Mesodermal cell (in vitro differentiated cells): Measurements from ENCODE around the gene HOXC5.

Source experiments
- H3K27ac ChIP-seq: 2 replicates; pipeline ENCODE4 v1.7.0; 2013; ENCODE audit warnings: mild to moderate bottlenecking, low read depth, low read length, moderate library complexity; ENCODE audit not compliant: severe bottlenecking
- H3K36me3 ChIP-seq: 2 replicates; pipeline ENCODE4 v1.7.1; 2013; ENCODE audit warnings: mild to moderate bottlenecking, low read length, moderate library complexity; ENCODE audit not compliant: control insufficient read depth, insufficient read depth
- H3K4me1 ChIP-seq: one replicate; pipeline ENCODE4 v1.7.1; 2013; ENCODE audit warnings: mild to moderate bottlenecking, low read length; ENCODE audit not compliant: insufficient read depth, control insufficient read depth, poor library complexity, severe bottlenecking
- H3K4me3 ChIP-seq: 2 replicates; pipeline ENCODE4 v1.7.0; 2013; ENCODE audit warnings: low read length, control low read depth, mild to moderate bottlenecking; ENCODE audit not compliant: insufficient read depth, poor library complexity, severe bottlenecking; ENCODE audit errors: extremely low read depth
- H3K9me3 ChIP-seq: 2 replicates; pipeline ENCODE4 v1.7.1; 2013; ENCODE audit warnings: mild to moderate bottlenecking, low read length, moderate library complexity; ENCODE audit not compliant: control insufficient read depth
- WGBS, 2 experiments: methylation state at CpG; one replicate each; pipeline ENCODE4 v1.1.5; 2013; ENCODE audit warnings: missing lambda C conversion rate in 2 of 2; ENCODE audit not compliant: insufficient coverage in 2 of 2; 5-methylcytosine and 5-hydroxymethylcytosine counted together

The HOXC5 gene

DNA sequence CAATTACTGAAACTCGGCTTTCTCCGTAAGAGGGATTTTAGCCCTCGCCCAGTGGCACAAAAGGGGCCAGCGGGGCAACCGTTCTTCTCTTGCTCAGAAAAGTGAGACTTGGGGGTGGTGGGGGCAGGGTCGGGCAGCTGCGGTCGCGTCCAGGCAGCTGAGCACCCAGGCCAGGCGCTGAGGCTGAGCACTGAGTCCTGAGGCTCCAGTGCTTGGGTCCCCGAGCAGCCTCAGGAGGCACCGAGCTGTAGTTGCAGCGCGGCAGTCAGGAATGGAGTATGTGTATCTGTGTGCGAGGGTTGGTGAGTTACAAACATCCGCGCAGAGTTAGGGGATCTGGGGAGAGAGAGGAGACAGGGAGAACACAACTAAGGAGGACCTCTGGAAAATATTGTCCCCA is 8.7 kb upstream of the HOXC5 start:
- no peaks in the 10 kb centered on the region for H3K36me3 ChIP-seq
- 1 to 6% methylated on average over 10 to 15 of the region's 17 CpGs for WGBS, 2 experiments
- no peak overlapping the region for H3K4me3 ChIP-seq
- H3K9me3 ChIP-seq = no peaks in the 10 kb centered on the region
- H3K27ac ChIP-seq = no peak overlapping the region
- peaks cover 3% of the 10 kb centered on the region for H3K4me1 ChIP-seq

DNA sequence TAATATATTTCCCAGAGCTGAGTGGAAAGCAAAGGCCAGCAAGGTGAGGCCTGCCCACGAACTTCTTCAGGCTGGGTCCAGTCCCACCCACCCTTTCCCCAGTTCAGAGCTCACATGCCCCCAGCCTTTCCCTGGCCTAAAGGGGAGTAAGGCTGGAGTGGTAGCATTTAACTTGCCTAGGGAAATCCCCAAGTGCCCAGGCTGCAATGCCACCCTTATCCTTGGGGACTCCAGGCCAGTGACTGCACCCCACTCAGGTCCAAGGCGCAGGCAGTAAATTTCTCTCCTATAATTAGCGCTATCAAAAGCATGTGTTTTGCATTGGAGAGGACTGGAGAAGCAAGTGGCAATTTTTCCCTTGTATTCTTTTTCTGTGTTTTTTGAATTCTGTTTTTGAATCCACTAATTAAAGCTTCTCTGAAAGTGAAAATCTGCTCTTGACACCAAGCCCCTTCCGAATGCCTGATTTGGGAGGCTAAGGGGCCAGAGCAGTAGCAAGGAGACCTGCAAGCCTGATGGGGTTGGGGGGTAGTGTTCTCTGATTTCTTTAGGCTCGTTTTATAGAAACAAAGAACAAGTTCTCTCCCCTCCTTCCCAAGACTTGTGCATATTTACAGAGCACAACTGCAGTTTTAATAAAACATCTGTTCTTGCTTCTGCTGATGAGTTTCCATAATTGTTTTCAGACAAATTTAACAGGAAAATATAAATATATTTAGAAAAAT is 8.1 kb upstream of the HOXC5 start:
- Histone ChIP-seq H3K36me3 (no peaks in the 10 kb centered on the region), H3K4me3 (no peak overlapping the region), H3K27ac (no peak overlapping the region), H3K9me3 (no peaks in the 10 kb centered on the region), H3K4me1 (peaks cover 3% of the 10 kb centered on the region)
- 0% methylated on average over 1 of the region's 5 CpGs; no CpG with 5 or more reads in 1 of the 2 experiments for WGBS, 2 experiments

DNA sequence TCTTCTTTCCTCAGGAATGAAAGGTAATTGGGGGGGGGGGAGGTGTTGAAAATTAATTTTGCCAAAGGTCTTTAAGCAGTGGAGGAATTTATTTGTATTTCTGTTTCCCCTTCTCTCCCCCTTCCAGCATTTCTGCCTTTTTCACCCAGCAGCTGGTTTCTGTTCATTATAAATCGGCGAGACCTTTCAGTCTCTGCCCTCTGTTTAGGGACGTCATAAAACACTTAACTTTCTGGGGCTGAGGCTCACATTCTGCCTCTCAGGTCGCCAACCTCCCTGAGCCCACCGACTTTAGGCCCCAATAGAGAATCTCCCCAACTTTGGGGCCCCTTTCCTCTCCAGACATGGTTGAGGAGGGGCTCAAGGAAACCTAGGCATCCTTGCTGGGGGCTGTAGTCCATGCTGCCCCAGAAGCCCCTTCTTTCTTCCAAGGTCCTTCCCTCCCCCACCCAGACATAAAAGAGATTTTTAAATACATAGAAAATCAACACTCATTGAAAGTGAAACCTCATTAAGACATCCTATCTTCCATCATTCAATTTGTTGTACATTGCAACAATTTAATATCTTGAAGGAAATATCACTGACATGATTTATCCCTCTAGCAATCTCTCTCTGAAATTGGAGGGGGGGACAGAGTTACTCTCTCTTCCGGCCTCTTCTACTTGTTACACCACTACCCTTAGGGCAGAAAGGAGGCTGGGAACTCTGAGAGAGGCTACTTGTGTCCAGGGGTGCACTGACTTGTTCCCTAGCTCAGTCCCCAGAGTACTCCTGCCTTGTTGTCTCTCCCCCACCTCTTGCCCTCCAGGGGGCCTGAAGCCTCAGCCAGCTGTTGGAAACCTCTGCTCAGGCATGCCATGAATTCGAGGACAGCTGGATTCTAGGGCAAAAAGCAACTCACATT is 7.1 kb upstream of the HOXC5 start:
- H3K27ac ChIP-seq = peak overlapping the region; percentile 20
- H3K4me3 ChIP-seq = no peak overlapping the region
- H3K4me1 ChIP-seq = peaks cover 2% of the 10 kb centered on the region
- 2 to 8% methylated on average over 3 to 6 of the region's 7 CpGs for WGBS, 2 experiments
- no peaks in the 10 kb centered on the region for H3K9me3 ChIP-seq
- no peaks in the 10 kb centered on the region for H3K36me3 ChIP-seq

DNA sequence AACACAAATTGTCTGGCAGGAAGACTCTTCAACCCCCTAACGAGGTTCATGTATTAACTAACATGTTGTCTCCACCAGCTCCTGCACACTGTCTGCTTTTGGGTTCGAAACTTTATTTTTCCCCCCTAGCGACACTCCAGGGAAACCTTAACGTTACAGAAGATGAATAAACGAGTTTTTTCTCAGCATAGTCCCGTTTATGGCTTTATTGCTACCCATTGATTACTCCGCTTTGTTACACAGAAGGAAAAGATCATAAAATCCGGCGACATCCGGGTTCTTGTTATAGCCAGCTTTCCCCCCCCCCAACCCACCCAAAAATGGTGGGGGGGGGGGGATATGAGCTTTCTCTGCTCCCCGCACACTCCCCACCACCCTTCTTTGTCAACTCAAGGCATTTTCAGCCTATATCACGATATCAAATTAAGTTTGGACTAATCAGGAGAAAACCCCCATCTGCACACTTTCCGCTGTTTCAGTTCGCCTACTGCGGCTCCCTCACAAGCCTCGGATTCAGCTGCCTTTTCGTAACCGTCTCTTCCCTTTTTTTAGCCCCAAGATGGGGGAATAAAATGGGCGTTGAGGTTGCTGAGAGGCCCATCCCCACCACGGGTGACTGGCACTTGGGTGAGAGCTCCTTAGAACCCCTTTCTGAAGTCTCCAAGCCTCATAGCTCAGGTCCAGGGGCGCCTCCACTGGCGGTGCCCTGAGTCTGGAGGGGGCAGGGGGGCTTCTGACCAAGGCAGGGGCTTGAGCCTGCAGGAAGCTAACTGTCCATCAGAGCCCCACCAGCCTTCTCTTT is 6.0 kb upstream of the HOXC5 start:
- Histone ChIP-seq H3K4me3 (no peak overlapping the region), H3K4me1 (peaks cover 2% of the 10 kb centered on the region), H3K36me3 (no peaks in the 10 kb centered on the region), H3K27ac (peak overlapping the region; percentile 62), H3K9me3 (no peaks in the 10 kb centered on the region)
- WGBS, 2 experiments = 3 to 12% methylated on average over 13 to 15 of the region's 22 CpGs

DNA sequence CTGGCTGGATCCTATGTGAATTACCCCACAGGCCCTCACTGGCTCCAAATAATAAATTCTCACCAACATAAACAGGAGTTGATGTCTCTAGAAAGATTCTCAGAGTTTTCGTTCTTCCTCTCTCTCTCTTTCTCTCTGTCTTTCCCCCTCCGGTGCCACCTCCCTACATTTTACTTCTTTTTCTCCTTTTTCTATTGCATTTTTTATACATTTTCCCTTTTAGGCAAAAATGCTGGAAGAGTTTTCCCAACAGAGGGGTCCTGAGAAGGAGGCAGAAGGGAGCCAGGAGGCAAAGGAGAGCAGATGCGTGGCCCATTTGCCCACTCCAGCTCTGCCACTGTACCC is 5.4 kb upstream of the HOXC5 start:
- H3K27ac ChIP-seq = no peak overlapping the region
- 25 to 39% methylated on average over 2 to 3 of the region's 3 CpGs for WGBS, 2 experiments
- H3K9me3 ChIP-seq = no peaks in the 10 kb centered on the region
- H3K4me3 ChIP-seq = no peak overlapping the region
- peaks cover 2% of the 10 kb centered on the region for H3K4me1 ChIP-seq
- H3K36me3 ChIP-seq = no peaks in the 10 kb centered on the region

DNA sequence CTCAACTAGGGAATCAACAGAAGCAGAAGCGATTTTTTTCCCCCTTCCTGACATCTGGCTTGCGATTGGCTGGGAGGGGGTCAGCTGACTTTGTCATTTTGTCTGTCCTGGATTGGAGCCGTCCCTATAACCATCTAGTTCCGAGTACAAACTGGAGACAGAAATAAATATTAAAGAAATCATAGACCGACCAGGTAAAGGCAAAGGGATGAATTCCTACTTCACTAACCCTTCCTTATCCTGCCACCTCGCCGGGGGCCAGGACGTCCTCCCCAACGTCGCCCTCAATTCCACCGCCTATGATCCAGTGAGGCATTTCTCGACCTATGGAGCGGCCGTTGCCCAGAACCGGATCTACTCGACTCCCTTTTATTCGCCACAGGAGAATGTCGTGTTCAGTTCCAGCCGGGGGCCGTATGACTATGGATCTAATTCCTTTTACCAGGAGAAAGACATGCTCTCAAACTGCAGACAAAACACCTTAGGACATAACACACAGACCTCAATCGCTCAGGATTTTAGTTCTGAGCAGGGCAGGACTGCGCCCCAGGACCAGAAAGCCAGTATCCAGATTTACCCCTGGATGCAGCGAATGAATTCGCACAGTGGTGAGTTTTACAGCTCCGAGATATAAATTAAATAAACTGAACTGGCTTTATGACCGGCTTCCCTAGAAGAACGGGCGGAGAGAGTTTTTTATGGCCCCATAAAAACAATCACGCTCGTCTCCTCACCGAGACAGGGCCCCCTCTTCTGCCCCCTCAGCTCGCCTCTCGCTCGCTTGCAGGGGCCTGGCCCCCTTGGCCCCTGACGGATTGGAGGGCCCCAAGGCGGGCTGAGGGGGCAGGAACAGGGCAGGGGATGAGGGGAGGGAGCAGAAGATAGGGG is 4.3 kb upstream of the HOXC5 start, which contains the start of gene HOXC6:
Gene HOXC6 (plus strand): TSS at position 127 of the 888 bp plus-strand sequence. CDS start 82 bp downstream, at position 209.
- Histone ChIP-seq H3K27ac (peak within 1 kb of the TSS; percentile 53), H3K4me1 (peaks cover 3% of the 10 kb centered on the region), H3K9me3 (no peaks in the 10 kb centered on the region), H3K36me3 (no peaks in the 10 kb centered on the region), H3K4me3 (no peak within 1 kb of the TSS)
- 4 to 13% methylated on average over 24 to 26 of the region's 36 CpGs for WGBS, 2 experiments

DNA sequence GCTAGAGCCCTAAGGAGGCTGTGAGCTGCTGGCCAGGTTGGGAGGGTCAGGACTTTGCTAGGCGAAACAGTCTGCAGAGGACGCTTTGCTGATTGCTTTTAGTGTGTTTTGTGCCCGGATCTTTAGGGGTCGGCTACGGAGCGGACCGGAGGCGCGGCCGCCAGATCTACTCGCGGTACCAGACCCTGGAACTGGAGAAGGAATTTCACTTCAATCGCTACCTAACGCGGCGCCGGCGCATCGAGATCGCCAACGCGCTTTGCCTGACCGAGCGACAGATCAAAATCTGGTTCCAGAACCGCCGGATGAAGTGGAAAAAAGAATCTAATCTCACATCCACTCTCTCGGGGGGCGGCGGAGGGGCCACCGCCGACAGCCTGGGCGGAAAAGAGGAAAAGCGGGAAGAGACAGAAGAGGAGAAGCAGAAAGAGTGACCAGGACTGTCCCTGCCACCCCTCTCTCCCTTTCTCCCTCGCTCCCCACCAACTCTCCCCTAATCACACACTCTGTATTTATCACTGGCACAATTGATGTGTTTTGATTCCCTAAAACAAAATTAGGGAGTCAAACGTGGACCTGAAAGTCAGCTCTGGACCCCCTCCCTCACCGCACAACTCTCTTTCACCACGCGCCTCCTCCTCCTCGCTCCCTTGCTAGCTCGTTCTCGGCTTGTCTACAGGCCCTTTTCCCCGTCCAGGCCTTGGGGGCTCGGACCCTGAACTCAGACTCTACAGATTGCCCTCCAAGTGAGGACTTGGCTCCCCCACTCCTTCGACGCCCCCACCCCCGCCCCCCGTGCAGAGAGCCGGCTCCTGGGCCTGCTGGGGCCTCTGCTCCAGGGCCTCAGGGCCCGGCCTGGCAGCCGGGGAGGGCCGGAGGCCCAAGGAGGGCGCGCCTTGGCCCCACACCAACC is 3.1 kb upstream of the HOXC5 start:
- 4% methylated on average over 27 to 39 of the region's 53 CpGs for WGBS, 2 experiments
- Histone ChIP-seq H3K36me3 (no peaks in the 10 kb centered on the region), H3K4me3 (peak overlapping the region; percentile 16), H3K27ac (peak overlapping the region; percentile 36), H3K9me3 (no peaks in the 10 kb centered on the region), H3K4me1 (peaks cover 5% of the 10 kb centered on the region)

DNA sequence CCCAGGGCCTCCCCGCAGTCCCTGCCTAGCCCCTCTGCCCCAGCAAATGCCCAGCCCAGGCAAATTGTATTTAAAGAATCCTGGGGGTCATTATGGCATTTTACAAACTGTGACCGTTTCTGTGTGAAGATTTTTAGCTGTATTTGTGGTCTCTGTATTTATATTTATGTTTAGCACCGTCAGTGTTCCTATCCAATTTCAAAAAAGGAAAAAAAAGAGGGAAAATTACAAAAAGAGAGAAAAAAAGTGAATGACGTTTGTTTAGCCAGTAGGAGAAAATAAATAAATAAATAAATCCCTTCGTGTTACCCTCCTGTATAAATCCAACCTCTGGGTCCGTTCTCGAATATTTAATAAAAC is 2.4 kb upstream of the HOXC5 start:
- Histone ChIP-seq H3K4me3 (peak overlapping the region; percentile 12), H3K27ac (no peak overlapping the region), H3K4me1 (peaks cover 5% of the 10 kb centered on the region), H3K36me3 (no peaks in the 10 kb centered on the region), H3K9me3 (no peaks in the 10 kb centered on the region)
- WGBS, 2 experiments = 0% methylated on average over 1 of the region's 7 CpGs

DNA sequence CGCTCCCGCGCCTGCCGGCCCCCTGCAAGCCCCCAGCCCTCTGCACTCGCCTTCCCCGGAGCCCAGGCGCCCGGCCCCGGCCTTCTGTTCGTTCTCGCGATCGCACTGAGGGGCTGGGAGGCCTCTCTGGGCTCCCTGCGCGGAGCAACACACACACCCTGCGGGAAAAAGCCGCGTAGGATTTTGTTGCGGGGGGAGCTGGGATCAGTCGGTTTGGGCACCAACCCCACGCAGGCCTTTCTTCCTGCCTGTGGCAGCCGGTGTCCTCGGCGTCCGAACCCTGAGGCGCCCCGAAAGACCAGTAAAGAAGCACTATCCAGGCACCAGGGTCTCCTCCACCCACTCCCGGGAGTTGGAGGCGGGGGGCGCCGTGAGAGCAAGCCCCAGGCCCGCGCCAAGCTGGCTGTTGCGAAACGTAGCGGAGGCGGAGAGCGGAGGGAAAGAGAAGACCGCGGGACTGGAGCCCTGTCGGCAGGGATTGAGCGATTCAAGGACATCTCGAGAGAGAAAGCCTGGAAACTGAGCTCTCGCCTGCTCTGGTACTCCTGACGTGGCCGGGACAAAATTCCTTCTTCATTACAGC is 1.9 kb upstream of the HOXC5 start:
- WGBS, 2 experiments = 2 to 3% methylated on average over 30 to 32 of the region's 46 CpGs
- Histone ChIP-seq H3K4me3 (peak overlapping the region; percentile 12), H3K27ac (peak overlapping the region; percentile 66)

More for the DNA sequence above, 1.9 kb upstream of the HOXC5 start:
- Histone ChIP-seq H3K36me3 (no peaks in the 10 kb centered on the region), H3K9me3 (no peaks in the 10 kb centered on the region), H3K4me1 (peaks cover 5% of the 10 kb centered on the region)
